T-helper 2 cell treated with Interferon-gamma antibody and Interleukin-4, amounts not matched to agents 5 μg/mL and 100 μg/mL, for 36 hours (primary cell): Measurements from ENCODE around the gene CHSY3.

Source experiments
- DNase-seq: peaks from one replicate; pipeline ENCODE4 v3.0.0; 2021; ENCODE audit warnings: low spot score
- H3K27ac Mint-ChIP-seq: one replicate; pipeline ENCODE4 v1.8.0; 2021; ENCODE audit warnings: mild to moderate bottlenecking, mixed read lengths
- H3K27me3 Mint-ChIP-seq: one replicate; pipeline ENCODE4 v1.8.0; 2021; ENCODE audit warnings: low read depth, mixed read lengths
- H3K36me3 Mint-ChIP-seq: one replicate; pipeline ENCODE4 v1.8.0; 2021; ENCODE audit warnings: low read depth, mixed read lengths
- H3K4me1 Mint-ChIP-seq: one replicate; pipeline ENCODE4 v1.8.0; 2021; ENCODE audit warnings: low read depth, mixed read lengths
- H3K4me3 Mint-ChIP-seq: one replicate; pipeline ENCODE4 v1.8.0; 2022; ENCODE audit warnings: mild to moderate bottlenecking, moderate library complexity, mixed read lengths
- H3K9me3 Mint-ChIP-seq: one replicate; pipeline ENCODE4 v1.8.0; 2021; ENCODE audit warnings: mixed read lengths

CHSY3 gene

DNA sequence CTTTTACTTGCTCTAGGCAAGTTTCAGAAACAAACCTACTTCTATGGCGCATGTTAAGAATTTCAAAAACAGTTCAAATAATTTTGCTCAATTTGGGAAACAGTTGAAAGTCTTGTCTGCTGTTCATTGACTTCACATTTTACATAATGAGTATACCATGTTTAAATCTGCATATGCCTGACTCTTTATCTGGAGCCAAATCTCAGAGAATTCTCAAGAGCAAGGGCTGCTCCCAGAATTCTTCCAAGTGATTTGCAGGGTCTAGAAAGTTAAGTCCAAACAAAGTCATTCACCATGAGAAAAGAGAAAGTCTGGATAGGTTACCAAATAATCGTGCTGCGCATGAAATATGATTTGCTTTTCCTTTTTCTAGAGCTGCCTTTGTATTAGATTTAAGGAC, 160.2 kb downstream of the CHSY3 start:
- H3K36me3 Mint-ChIP-seq, result no peaks in the 10 kb centered on the region
- no peaks in the 10 kb centered on the region for H3K4me1 Mint-ChIP-seq
- no peak for DNase-seq
- no peak overlapping the region for H3K27ac Mint-ChIP-seq
- no peak overlapping the region for H3K4me3 Mint-ChIP-seq
- no peaks in the 10 kb centered on the region for H3K9me3 Mint-ChIP-seq
- H3K27me3 Mint-ChIP-seq, result no peaks in the 10 kb centered on the region

DNA sequence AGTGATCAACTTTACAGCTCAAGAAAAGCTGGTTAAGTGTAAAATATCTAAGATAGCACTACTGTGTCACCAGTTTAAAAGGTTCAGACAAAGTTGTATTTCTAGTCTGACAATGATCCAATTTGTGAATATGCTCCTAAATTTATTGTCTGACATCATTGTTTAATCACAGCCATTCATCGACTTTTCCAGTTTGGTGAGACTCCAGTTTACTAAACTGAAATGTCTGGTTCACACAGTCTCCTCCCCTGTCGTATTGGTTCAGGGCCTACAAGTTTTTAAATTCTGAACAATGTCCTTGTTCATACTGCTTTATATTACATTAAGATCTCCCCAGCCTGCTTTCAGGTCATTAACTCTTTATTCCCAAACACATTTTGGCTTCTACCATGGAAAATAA, 161.4 kb downstream of the CHSY3 start:
- Mint-ChIP-seq H3K27ac (no peak overlapping the region), H3K27me3 (no peaks in the 10 kb centered on the region), H3K36me3 (no peaks in the 10 kb centered on the region), H3K9me3 (no peaks in the 10 kb centered on the region), H3K4me3 (no peak overlapping the region), H3K4me1 (no peaks in the 10 kb centered on the region)
- no peak for DNase-seq

DNA sequence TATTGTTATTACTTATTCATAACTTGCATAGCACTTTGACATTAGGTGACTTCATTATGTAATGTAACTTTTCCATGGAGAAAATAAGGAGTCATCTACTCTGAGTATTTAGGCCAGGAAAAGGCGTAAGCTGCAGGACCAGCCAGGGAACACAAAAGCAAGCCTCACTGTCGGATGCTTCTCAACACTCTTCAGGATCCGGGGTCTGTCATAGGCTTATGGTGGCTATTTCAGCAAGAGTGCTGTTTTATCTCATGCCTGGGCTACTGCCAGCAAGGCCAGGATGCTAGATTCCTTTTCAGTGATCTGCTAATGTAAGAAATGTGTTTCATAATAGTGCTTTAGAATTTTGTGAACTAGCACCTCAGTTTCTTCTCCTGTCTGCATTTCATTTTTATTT, 162.4 kb downstream of the CHSY3 start:
- no peaks in the 10 kb centered on the region for H3K27me3 Mint-ChIP-seq

DNA sequence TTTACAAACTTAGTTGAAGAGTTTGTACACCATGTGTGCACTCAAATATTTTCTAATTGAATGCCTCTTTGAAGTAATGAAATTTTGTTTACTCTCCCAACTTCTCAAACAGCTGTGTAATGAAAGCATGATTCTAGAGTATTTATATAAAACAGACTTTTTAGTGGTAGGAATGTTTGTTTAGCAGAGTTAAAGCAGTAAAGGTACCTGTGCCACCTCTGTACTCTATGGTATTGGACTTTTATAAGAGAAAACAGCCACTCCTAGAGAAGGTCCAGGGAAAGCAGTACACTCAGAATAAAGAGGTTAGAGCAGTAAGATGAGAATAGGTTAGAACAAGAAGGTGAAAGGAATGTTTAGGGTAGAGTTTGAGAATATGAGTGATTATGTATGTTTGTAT, 163.1 kb downstream of the CHSY3 start:
- Mint-ChIP-seq H3K27me3 (no peaks in the 10 kb centered on the region), H3K4me3 (no peak overlapping the region), H3K4me1 (no peaks in the 10 kb centered on the region), H3K27ac (no peak overlapping the region), H3K9me3 (no peaks in the 10 kb centered on the region), H3K36me3 (no peaks in the 10 kb centered on the region)
- no peak for DNase-seq

More for the DNA sequence above, 162.4 kb downstream of the CHSY3 start:
- Mint-ChIP-seq H3K4me1 (no peaks in the 10 kb centered on the region), H3K9me3 (no peaks in the 10 kb centered on the region), H3K4me3 (no peak overlapping the region), H3K27ac (no peak overlapping the region), H3K36me3 (no peaks in the 10 kb centered on the region)
- no peak for DNase-seq

DNA sequence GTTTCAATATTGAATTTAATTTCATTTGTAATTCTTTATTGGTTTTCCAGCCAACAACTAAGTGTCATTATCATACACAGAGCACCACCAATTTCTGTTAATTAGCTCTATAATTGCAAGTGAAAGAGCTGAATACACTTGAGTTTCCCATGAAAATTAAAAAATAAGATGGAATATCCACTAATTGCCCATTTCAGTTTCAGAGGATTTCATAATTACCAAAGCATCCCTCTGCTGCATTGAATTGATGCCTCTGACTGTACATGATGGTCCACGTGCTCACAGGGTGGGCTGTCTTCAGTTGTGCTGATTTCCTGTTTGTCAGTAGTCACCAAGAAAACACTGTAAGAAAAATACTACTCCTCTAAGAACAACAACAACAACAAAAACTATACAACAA, 163.8 kb downstream of the CHSY3 start:
- no peak for DNase-seq
- Mint-ChIP-seq H3K27ac (no peak overlapping the region), H3K4me1 (no peaks in the 10 kb centered on the region), H3K9me3 (no peaks in the 10 kb centered on the region), H3K4me3 (no peak overlapping the region), H3K36me3 (no peaks in the 10 kb centered on the region), H3K27me3 (no peaks in the 10 kb centered on the region)

DNA sequence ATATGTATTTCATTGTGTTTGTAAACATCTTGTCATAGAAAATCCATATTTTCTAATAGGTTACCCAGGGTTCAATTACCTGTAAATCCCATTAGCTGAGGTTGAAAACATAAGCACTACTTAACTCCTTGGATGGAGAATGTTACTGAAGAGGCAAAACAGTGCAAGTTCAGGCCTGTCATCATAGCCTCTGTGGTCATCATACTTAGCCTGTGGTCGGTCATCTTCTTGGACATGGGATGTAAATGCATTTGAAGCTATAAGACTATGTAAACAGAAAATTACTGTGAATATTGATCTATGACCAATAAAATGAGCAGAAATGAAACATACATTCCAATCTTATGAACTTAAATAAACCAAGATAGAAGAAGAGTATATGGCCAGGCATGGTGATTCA, 164.7 kb downstream of the CHSY3 start:
- H3K9me3 Mint-ChIP-seq, result no peaks in the 10 kb centered on the region
- no peak overlapping the region for H3K27ac Mint-ChIP-seq
- H3K4me3 Mint-ChIP-seq, result no peak overlapping the region
- H3K36me3 Mint-ChIP-seq, result no peaks in the 10 kb centered on the region
- no peaks in the 10 kb centered on the region for H3K4me1 Mint-ChIP-seq
- no peak for DNase-seq
- H3K27me3 Mint-ChIP-seq, result no peaks in the 10 kb centered on the region

DNA sequence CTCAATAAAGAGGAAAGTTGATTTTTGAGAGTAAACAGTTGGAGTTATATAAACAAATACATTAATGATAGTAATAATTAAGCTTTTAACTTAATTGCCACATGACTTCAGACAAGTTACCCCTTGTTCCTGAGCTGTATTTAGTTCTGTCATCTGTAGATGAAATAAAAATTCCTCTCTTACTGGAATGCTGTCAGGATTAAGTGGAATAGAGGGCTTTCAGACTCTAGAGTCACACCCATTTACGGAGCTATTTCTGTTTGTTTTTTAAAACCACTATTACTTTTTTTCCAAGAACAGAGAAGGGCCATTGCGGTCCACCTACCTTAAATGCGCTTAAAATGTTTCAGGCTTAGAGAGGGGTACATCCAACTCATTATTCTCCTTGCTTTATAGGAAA, 170.6 kb downstream of the CHSY3 start:
- Mint-ChIP-seq H3K27me3 (no peaks in the 10 kb centered on the region), H3K9me3 (no peaks in the 10 kb centered on the region), H3K4me1 (no peaks in the 10 kb centered on the region), H3K27ac (no peak overlapping the region), H3K4me3 (no peak overlapping the region), H3K36me3 (no peaks in the 10 kb centered on the region)
- DNase-seq, result no peak

DNA sequence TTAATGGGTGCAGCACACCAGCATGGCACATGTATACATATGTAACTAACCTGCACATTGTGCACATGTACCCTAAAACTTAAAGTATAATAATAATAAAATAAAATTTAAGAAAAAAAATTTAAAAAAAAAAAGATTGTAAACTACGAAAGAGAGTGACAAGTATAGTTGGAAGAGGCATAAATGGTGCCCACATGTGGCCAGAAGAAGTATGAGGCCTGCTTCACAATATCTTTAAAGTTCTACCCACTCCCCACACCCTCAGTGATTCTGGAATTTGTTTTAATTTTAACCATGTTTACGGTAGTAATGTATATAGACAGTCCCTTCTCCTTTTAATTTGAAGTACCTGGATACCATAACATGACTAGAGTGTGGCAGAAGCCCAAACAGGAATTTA, 172.7 kb downstream of the CHSY3 start:
- Mint-ChIP-seq H3K36me3 (no peaks in the 10 kb centered on the region), H3K4me1 (no peaks in the 10 kb centered on the region), H3K27ac (no peak overlapping the region), H3K9me3 (no peaks in the 10 kb centered on the region), H3K4me3 (no peak overlapping the region), H3K27me3 (no peaks in the 10 kb centered on the region)
- no peak for DNase-seq

DNA sequence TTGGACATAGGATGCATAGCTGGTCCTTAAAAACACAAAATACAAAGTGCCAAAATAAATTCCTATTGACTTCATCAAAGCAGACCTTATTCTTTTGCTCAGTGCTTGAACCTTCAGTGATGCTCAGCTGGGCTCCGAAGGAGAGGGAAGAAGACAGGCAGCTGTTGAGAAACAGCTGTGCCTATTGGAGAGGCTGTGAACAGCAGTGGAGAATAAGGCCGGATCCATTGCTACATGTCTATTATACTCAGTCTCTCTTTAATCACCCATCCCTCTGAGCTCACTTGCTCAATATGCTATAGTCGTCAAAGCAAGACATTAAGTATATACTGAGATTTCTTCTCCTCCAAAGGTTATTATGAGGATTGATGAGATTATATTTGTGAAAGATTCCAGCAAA, 174.4 kb downstream of the CHSY3 start:
- Mint-ChIP-seq H3K27ac (no peak overlapping the region), H3K4me1 (no peaks in the 10 kb centered on the region), H3K27me3 (no peaks in the 10 kb centered on the region), H3K4me3 (no peak overlapping the region), H3K9me3 (no peaks in the 10 kb centered on the region), H3K36me3 (no peaks in the 10 kb centered on the region)
- no peak for DNase-seq

DNA sequence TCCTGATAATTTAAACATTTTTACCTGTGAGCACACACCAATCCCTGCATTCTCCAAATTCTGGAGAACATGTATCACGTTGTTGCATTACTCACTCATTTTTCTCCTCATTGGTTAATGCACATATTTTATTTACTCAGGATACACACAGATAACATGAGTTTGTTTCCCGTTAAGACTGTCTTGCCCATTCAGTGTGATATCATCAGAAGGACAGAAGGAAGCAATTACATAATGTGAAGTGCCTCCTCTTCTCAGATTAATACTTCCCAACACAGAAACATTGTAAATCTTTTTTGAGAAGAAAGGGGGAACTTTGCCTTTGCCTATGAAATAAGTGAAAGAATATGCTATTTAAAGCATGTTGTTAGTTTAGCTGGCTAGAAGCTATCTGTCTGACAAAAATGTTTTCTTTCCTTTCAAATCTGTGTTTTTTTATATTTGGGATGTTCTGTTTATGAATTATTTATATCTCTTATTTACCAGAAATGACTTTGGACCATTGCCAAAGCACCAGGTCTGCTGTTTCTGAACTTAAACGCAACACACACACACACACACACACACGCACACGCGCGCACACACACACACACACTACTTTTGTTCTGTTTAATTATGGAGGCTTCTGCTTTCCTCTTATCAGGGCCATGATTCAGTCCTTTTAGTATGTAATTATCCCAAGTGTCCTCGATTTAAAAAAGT, 186.5 kb downstream of the CHSY3 start:
- Mint-ChIP-seq H3K27ac (no peak overlapping the region), H3K4me1 (no peaks in the 10 kb centered on the region), H3K4me3 (no peak overlapping the region), H3K9me3 (no peaks in the 10 kb centered on the region), H3K27me3 (no peaks in the 10 kb centered on the region), H3K36me3 (no peaks in the 10 kb centered on the region)
- no peak for DNase-seq

DNA sequence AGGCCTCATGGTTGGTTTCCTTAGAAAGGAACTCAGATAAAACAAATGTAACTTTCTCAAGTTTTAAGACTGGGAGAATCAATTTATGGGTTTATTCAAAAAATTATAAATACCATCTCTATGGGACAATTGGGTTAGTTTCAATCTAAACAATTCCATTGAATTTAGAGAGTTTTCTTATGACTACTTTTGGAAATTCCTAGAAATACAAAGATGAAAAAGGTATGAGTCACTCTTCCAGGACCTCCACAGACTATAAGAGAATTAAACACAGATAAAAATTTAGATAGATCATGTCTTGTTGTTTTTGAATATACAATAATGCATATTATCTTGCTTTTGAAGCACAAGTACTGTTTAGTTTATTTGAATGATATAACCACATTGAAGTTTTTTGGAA, 188.7 kb downstream of the CHSY3 start:
- no peaks in the 10 kb centered on the region for H3K36me3 Mint-ChIP-seq
- no peak overlapping the region for H3K27ac Mint-ChIP-seq
- no peak for DNase-seq
- H3K4me3 Mint-ChIP-seq, result no peak overlapping the region
- H3K4me1 Mint-ChIP-seq, result no peaks in the 10 kb centered on the region
- no peaks in the 10 kb centered on the region for H3K9me3 Mint-ChIP-seq
- H3K27me3 Mint-ChIP-seq, result no peaks in the 10 kb centered on the region

DNA sequence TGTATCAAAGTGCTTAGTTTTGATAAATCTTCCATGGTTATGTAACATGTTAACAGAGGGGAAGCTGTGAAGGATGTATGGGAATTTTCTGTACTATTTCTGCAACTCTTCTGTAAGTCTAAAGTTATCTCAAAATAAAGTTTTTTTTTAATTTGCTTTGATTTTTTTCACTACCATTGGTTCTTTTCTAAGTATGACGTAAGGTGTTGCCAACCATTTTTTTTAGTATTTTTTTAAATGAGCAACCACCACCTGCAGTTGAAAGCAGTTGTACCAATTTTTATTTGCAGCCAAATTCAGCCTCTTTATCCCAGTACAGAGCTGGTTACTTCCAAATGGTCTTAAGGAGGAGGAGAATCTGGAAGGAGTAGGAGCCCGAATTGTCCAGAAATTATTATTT, 192.2 kb downstream of the CHSY3 start:
- Mint-ChIP-seq H3K9me3 (no peaks in the 10 kb centered on the region), H3K27ac (no peak overlapping the region), H3K36me3 (no peaks in the 10 kb centered on the region), H3K4me3 (no peak overlapping the region), H3K4me1 (no peaks in the 10 kb centered on the region), H3K27me3 (no peaks in the 10 kb centered on the region)
- DNase-seq, result no peak

DNA sequence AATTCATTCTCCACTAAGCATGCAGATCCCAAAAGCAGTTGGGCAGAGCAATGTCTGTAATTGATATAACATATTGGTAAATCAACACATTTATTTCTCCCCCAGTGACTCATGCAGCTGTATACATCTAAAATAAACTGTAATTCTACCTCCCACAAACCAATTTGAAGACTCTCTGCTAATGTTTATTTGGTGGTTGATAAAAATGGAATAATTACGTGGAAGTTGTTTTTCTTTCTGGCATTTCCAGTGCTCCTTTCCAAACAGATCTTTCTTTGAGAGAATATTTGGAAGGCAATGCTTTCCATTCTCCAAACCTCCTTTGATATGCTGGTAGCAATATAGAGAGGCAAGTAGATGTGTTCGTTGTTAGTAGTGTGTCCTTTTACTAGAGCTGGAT, 194.7 kb downstream of the CHSY3 start:
- no peaks in the 10 kb centered on the region for H3K9me3 Mint-ChIP-seq
- H3K4me1 Mint-ChIP-seq, result no peaks in the 10 kb centered on the region
- no peak overlapping the region for H3K4me3 Mint-ChIP-seq
- no peak overlapping the region for H3K27ac Mint-ChIP-seq
- no peaks in the 10 kb centered on the region for H3K27me3 Mint-ChIP-seq
- no peak for DNase-seq
- H3K36me3 Mint-ChIP-seq, result no peaks in the 10 kb centered on the region

DNA sequence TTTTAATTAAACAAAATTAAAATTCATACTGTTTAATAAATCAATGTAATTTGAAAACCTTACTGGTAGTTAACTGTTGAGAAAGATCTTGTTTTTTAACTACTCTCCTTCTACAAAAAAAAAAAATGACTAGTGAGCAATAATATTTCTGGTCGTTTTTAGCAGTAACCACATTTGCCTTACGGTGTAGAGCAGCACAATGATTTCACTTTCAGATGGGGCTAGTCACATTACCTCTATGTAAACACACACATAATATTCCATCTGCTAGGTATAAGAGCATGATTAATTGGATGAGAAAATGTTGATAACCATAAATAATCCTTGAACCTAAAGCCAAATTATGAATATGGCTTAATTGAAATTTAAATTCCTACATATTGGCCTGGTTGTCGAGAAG, 198.1 kb downstream of the CHSY3 start:
- Mint-ChIP-seq H3K9me3 (no peaks in the 10 kb centered on the region), H3K27me3 (no peaks in the 10 kb centered on the region), H3K4me1 (no peaks in the 10 kb centered on the region), H3K4me3 (no peak overlapping the region), H3K27ac (no peak overlapping the region), H3K36me3 (no peaks in the 10 kb centered on the region)
- DNase-seq, result no peak

DNA sequence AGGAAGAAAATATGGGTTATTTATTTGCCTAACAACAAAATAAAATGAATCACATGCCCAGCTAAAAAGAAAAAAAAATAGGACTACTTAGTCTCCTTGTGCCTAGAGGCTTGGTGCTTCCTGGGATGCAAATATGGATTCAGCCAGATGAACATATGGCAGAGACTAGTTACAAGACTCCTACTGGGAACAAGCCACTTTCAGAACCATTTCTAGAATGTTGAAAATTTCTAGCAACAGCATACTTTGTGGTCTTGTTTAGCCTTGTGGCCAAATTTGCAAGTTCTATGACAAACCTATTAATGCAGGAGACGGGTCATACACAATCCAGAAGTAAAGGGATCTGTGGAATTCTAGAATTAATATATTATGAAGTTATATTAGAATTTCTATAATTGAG, 198.7 kb downstream of the CHSY3 start:
- Mint-ChIP-seq H3K36me3 (no peaks in the 10 kb centered on the region), H3K4me3 (no peak overlapping the region), H3K9me3 (no peaks in the 10 kb centered on the region), H3K27me3 (no peaks in the 10 kb centered on the region), H3K4me1 (no peaks in the 10 kb centered on the region), H3K27ac (no peak overlapping the region)
- no peak for DNase-seq
